ENCODE measurements around the gene THNSL1.

DNA sequence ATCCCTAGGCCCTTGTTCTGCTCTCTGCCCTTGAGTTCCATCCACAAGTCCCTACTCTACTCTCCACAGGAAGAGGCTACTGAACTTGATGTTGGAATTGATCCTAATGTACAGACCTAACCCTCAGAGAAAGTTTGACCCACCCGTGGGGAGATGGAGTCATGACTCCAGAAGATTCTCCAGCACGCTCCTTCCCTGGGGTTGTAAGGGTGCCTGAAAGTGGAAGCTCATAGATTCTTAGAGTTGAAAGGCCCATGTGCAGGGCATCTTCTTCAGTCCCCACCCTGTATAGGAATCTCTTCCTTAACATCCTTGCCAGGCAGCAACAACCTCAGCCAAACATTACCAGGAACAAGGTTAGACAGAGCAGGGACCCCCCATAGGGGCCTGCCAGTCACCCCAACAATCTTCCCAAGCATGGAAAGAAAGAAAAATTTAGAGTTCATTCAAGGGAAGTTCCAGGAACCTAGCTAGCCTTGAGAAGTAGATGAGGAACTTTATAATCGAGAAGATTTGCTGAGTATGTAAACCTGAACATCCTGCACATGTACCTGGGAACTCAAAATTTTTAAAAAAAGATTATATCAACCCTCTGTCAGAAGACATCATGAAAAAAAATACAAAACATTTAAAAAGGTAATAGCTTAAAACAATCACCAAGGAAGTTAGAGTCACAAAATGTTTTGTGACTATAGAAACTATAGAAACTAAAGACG lies 49.5 kb downstream of the THNSL1 start:
- TF ChIP-seq CTCF (IDR thresholded peaks at IDR 0.05) (no peak), POLR2A (IDR thresholded peaks at IDR 0.05) (no peak), POLR2AphosphoS5 (IDR thresholded peaks at IDR 0.05) (no peak)
